A673 (cell line): Measurements from ENCODE around the gene ITPA. TPM values are rescaled to one million over a fixed set of nuclear protein-coding genes. Genes with fewer than 3 reads are reported as not detected.

ENCODE experiments used
- BruUV-seq: library from RNA; stranded (reverse); fragments of 400-500 nt; replicated peaks from 2 replicates; lab custom pipeline; 2021; lab: Mats Ljungman, UMichigan
- CTCF ChIA-PET: fragments of 300-600 bp; sonication (Branson Sonifier 250); formaldehyde crosslinking; loops from one replicate; lab custom pipeline; 2022; ENCODE audit warnings: antibody characterized with exemption; lab: Charles Lee
- POLR2A ChIA-PET: fragments of 300-600 bp; sonication (Branson Sonifier 250); formaldehyde crosslinking; loops from one replicate; lab custom pipeline; 2022; ENCODE audit warnings: antibody characterized with exemption; ENCODE audit not compliant: low non-redundant PET; lab: Charles Lee
- DNase-seq: peaks from one replicate; pipeline ENCODE4 v3.0.0-alpha.2; 2015; ENCODE audit warnings: low spot score
- H3K27ac ChIP-seq: fragments of 200-600 bp; sonication (generic); 2 replicates; pipeline ENCODE4 v1.5.1; 2016; ENCODE audit warnings: mixed run types, low read depth, mild to moderate bottlenecking, mixed read lengths, antibody characterized with exemption, low read length; ENCODE audit not compliant: poor library complexity, severe bottlenecking
- H3K27me3 ChIP-seq: fragments of 200-600 bp; sonication (generic); replicated peaks from 2 replicates; pipeline ENCODE4 v1.6.1; 2017; ENCODE audit warnings: mixed run types, low read depth, mild to moderate bottlenecking, mixed read lengths, antibody characterized with exemption, low read length; ENCODE audit not compliant: insufficient read depth, poor library complexity
- H3K36me3 ChIP-seq: fragments of 200-600 bp; sonication (generic); 2 replicates; pipeline ENCODE4 v1.6.1; 2016; ENCODE audit warnings: mixed run types, mild to moderate bottlenecking, mixed read lengths, antibody characterized with exemption, low read length; ENCODE audit not compliant: insufficient read depth, poor library complexity, severe bottlenecking
- H3K4me1 ChIP-seq: fragments of 200-600 bp; sonication (generic); 2 replicates; pipeline ENCODE4 v1.6.1; 2017; ENCODE audit warnings: mixed run types, mild to moderate bottlenecking, mixed read lengths, antibody characterized with exemption, low read length; ENCODE audit not compliant: insufficient read depth, poor library complexity, severe bottlenecking
- H3K4me3 ChIP-seq: fragments of 200-600 bp; sonication (generic); 2 replicates; pipeline ENCODE4 v1.5.1; 2016; ENCODE audit warnings: low read depth, mixed run types, mild to moderate bottlenecking, mixed read lengths, low read length; ENCODE audit not compliant: poor library complexity, severe bottlenecking
- H3K9me3 ChIP-seq: fragments of 200-600 bp; sonication (generic); 2 replicates; pipeline ENCODE4 v1.6.1; 2016; ENCODE audit warnings: mixed run types, low read depth, mild to moderate bottlenecking, mixed read lengths, antibody characterized with exemption, low read length; ENCODE audit not compliant: poor library complexity, severe bottlenecking
- EZH2 ChIP-seq: fragments of 200-600 bp; sonication (generic); IDR thresholded peaks from 2 replicates; pipeline ENCODE4 v1.6.1; 2017; ENCODE audit warnings: borderline replicate concordance, low read depth, mild to moderate bottlenecking, mixed read lengths, antibody characterized with exemption, low read length; ENCODE audit not compliant: poor library complexity, severe bottlenecking
- intact Hi-C: fragments of 100-400 bp; cut with micrococcal nuclease; formaldehyde crosslinking; loops from one replicate; pipeline ENCODE4 v1.10.0; 2022; ENCODE audit not compliant: unreplicated experiment
- total RNA-seq: library from RNA; stranded (reverse); gene quantifications from 2 replicates; pipeline ENCODE4 v1.2.3, GENCODE V29; 2021
- TF ChIP-seq, protein P1 (sequence below): fragments of 300-800, 200-600 bp; sonication (generic); conservative IDR thresholded peaks from 2 replicates; pipeline ENCODE4 v1.5.1; 2017; ENCODE audit warnings: low read depth, mild to moderate bottlenecking, antibody characterized with exemption, low read length, moderate library complexity, mixed read lengths

Gene ITPA
- total RNA-seq, 1 experiment from 2014 or later, result 81.3 TPM

DNA sequence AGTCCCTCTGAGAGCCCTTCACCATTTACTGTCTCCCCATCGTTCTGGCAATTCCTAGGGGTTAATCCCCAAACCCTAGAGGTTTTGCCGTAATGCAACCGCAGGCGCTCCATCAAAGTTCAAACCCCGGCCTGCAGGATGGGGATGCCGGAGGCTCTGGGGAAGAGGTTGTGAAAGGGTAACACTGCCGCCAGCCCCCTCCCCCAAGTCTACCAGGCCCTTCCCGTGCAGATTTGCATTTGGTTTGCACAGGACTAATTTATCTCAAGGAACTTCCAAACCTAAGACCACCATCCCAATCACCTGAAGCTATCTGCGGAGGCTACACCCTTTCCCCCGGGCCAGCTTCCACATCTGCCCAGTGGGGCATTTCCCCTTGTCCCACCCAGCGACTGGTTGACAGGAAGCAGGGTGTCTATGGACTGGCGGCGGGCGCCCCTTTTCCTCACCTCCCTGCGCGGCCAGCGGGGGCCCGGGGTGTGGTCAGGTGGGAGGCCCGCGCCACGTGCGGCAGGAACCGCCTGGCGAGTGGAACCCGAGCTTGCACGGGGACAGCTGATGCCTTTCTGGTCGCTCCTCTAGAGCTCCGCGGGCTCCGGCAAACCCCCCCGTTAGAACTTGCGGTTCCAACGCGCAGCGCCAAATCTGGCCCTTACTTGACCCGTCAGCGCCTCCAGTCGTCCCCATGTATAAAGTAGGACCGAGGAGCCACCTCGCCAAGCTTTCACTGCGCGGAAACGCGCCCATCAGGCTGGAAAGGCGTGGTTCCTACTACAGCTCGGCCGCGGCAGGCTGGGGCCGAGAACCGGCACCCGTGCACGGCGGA lies 39.1 kb downstream of the ITPA start:
- H3K4me1 ChIP-seq, result peaks cover 10% of the 10 kb centered on the region
- H3K9me3 ChIP-seq, result no peaks in the 10 kb centered on the region
- POLR2A ChIA-PET, result no interaction called here
- no peaks in the 10 kb centered on the region for H3K36me3 ChIP-seq
- no peak overlapping the region for H3K27ac ChIP-seq
- peak; percentile 32 for DNase-seq
- TF ChIP-seq, protein P1, sequence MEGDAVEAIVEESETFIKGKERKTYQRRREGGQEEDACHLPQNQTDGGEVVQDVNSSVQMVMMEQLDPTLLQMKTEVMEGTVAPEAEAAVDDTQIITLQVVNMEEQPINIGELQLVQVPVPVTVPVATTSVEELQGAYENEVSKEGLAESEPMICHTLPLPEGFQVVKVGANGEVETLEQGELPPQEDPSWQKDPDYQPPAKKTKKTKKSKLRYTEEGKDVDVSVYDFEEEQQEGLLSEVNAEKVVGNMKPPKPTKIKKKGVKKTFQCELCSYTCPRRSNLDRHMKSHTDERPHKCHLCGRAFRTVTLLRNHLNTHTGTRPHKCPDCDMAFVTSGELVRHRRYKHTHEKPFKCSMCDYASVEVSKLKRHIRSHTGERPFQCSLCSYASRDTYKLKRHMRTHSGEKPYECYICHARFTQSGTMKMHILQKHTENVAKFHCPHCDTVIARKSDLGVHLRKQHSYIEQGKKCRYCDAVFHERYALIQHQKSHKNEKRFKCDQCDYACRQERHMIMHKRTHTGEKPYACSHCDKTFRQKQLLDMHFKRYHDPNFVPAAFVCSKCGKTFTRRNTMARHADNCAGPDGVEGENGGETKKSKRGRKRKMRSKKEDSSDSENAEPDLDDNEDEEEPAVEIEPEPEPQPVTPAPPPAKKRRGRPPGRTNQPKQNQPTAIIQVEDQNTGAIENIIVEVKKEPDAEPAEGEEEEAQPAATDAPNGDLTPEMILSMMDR, result no peak
- TF ChIP-seq EZH2, result no peak
- intact Hi-C loops, result no loop called here
- CTCF ChIA-PET, result interaction anchor here (1.2 kb wide), 1 partner anchor 28 kb away, joined by 3 read pairs; no protein-coding TSS in a partner anchor
- no TSS peak for BruUV-seq
- H3K27me3 ChIP-seq, result no peaks in the 10 kb centered on the region
- peak overlapping the region; percentile 28 for H3K4me3 ChIP-seq

DNA sequence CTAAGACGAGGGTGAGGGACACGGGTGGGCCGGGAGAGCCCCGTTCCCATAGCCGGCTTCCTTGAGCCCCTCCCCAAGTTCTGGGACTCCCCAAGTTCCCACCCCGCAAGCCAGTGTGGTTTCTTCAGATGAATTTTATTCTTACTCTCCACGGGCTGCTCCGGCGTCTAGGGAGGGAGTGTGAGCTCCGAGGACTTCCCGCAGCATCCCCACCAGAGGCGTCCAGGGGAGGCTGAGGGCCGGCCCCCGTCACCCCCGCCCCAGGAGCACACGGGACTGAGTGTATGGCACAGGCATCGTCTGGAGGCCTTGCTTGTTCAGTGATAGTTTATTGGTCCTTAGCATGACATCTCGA lies 39.7 kb downstream of the ITPA start:
- no peak for DNase-seq
- no peak overlapping the region for H3K27ac ChIP-seq
- H3K27me3 ChIP-seq, result no peaks in the 10 kb centered on the region
- H3K4me3 ChIP-seq, result peak overlapping the region; percentile 28
- ChIA-PET CTCF (interaction anchor here (1.2 kb wide), 1 partner anchor 28 kb away, joined by 3 read pairs; no protein-coding TSS in a partner anchor), POLR2A (interaction anchor here (0.5 kb wide), 1 partner anchor 856 kb away, joined by 3 read pairs; no protein-coding TSS in a partner anchor)
- intact Hi-C loops, result no loop called here
- H3K9me3 ChIP-seq, result no peaks in the 10 kb centered on the region
- BruUV-seq, result no TSS peak
- peaks cover 10% of the 10 kb centered on the region for H3K4me1 ChIP-seq
- TF ChIP-seq, protein P1, result no peak
- no peak for TF ChIP-seq EZH2
- no peaks in the 10 kb centered on the region for H3K36me3 ChIP-seq

DNA sequence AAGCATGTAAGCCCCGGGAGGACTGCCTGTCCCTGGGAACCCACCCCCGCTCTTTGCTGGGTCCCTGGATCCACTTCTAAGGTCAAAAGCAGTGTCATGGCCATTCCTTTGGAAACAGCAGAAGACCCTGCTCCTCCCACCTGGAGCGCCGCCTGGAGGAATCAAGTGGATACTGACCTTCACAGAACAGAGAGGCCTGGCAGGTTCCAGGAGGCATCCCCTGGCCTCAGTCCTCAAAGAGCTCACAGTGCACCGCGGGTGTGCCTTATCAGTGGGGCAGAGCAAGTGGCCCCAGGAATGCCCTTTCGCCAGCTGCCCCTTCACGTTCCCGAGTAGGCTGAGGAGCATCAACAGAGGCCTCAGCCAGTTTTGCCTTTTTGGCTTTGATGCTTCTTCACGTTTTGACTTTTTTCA lies 40.8 kb downstream of the ITPA start:
- ChIA-PET POLR2A (no interaction called here), CTCF (interaction anchor here (1.2 kb wide), 1 partner anchor 27 kb away, joined by 3 read pairs; no protein-coding TSS in a partner anchor)
- no TSS peak for BruUV-seq

More for the DNA sequence above, 40.8 kb downstream of the ITPA start:
- H3K27ac ChIP-seq, result no peak overlapping the region
- TF ChIP-seq, protein P1, result 0 out of 2 replicates have a peak, but pooled peaks have one; percentile 28
- no peak for TF ChIP-seq EZH2
- peaks cover 10% of the 10 kb centered on the region for H3K4me1 ChIP-seq
- DNase-seq, result no peak
- no peaks in the 10 kb centered on the region for H3K9me3 ChIP-seq
- H3K27me3 ChIP-seq, result no peaks in the 10 kb centered on the region
- no peaks in the 10 kb centered on the region for H3K36me3 ChIP-seq
- no peak overlapping the region for H3K4me3 ChIP-seq
- intact Hi-C loops, result no loop called here
